K562 (cell line): ENCODE results near the gene CACNG3. TPM values are rescaled to one million over a fixed set of nuclear protein-coding genes. Genes with fewer than 3 reads are reported as not detected.

ENCODE experiments used
- ATAC-seq: fragments of 200-7000 bp; cut with Tn5 transposase; 3 replicates; pipeline ENCODE4 v1.9.1; 2020; ENCODE audit warnings: moderate library complexity
- BruUV-seq: library from RNA; stranded (reverse); fragments of 400-500 nt; replicated peaks from 2 replicates; lab custom pipeline; 2021; lab: Mats Ljungman, UMichigan
- CTCF ChIA-PET: fragments of 300-600 bp; formaldehyde crosslinking; extraction: SDS; loops from one replicate; lab custom pipeline; 2021; ENCODE audit warnings: low intra/inter-chr PET ratio; lab: Yijun Ruan, JAX
- POLR2A ChIA-PET: fragments of 300-600, 350-650 bp; sonication (Branson Sonifier 250); formaldehyde crosslinking; extraction: SDS; loops from one replicate; lab custom pipeline; 2021; ENCODE audit warnings: antibody characterized with exemption, inconsistent platforms; lab: Yijun Ruan, JAX
- DNase-seq, 4 experiments: peaks; one replicate each; pipeline versions ENCODE4 v3.0.0 to v3.0.0-alpha.2; 2011 to 2018; ENCODE audit warnings: low spot score in 3 of 4, mixed read lengths in 3 of 4; ENCODE audit errors: extremely low read depth in 1 of 4
- FAIRE-seq: peaks from 2 replicates; lab custom pipeline; 2011; peaks lifted over from hg19 to GRCh38; lab: Jason Lieb, UNC
- H2AFZ ChIP-seq: 2 replicates; pipeline ENCODE4 v1.6.0; 2011; ENCODE audit warnings: low read depth, low read length, control low read depth, inconsistent platforms
- H3K27ac ChIP-seq: fragments of 200-600 bp; 3 replicates; pipeline ENCODE4 v1.8.0; 2011; ENCODE audit warnings: low read depth, mild to moderate bottlenecking, control low read depth, inconsistent platforms, low read length, moderate library complexity, mixed read lengths; ENCODE audit errors: extremely low read depth
- H3K27me3 ChIP-seq, 2 experiments: fragments of 300-600 bp in 1 of 2; 2 replicates in 1 of 2; 3 replicates in 1 of 2; pipeline versions ENCODE4 v1.6.0 to v1.8.0; 2011; ENCODE audit warnings: inconsistent platforms in 2 of 2, low read length in 2 of 2, mild to moderate bottlenecking in 1 of 2, mixed read lengths in 1 of 2, moderate library complexity in 1 of 2; ENCODE audit not compliant: control insufficient read depth in 2 of 2, insufficient read depth in 2 of 2
- H3K36me3 ChIP-seq: fragments of 300-600 bp; 3 replicates; pipeline ENCODE4 v1.8.0; 2011; ENCODE audit warnings: mild to moderate bottlenecking, low read length, inconsistent platforms; ENCODE audit not compliant: control insufficient read depth, insufficient read depth
- H3K4me1 ChIP-seq, 2 experiments: fragments of 200-600 bp in 1 of 2; replicated peaks in 1 of 2; 2 replicates in 1 of 2; 3 replicates in 1 of 2; pipeline versions ENCODE4 v1.5.1 to v1.8.0; 2011; ENCODE audit warnings: inconsistent platforms in 2 of 2, low read length in 2 of 2, mild to moderate bottlenecking in 1 of 2, mixed read lengths in 1 of 2, moderate library complexity in 1 of 2; ENCODE audit not compliant: control insufficient read depth in 2 of 2, insufficient read depth in 2 of 2
- H3K4me2 ChIP-seq: 2 replicates; pipeline ENCODE4 v1.6.1; 2011; ENCODE audit warnings: low read length, control low read depth, inconsistent platforms, mixed read lengths; ENCODE audit not compliant: insufficient read depth
- H3K4me3 ChIP-seq: fragments of 200-600 bp; sonication (generic), shearing (Covaris generic); 2 replicates; pipeline ENCODE4 v1.5.1; 2016; ENCODE audit warnings: control low read depth, inconsistent platforms
- H3K79me2 ChIP-seq: fragments of 200-600 bp; 3 replicates; pipeline ENCODE4 v1.8.0; 2011; ENCODE audit warnings: low read length, inconsistent platforms; ENCODE audit not compliant: control insufficient read depth, insufficient read depth
- H3K9ac ChIP-seq, 2 experiments: 2 replicates each; pipeline versions ENCODE4 v1.6.0 to v1.6.1; 2011; ENCODE audit warnings: low read depth in 2 of 2, low read length in 2 of 2, control low read depth in 1 of 2, inconsistent platforms in 1 of 2, mild to moderate bottlenecking in 1 of 2, mixed read lengths in 1 of 2; ENCODE audit not compliant: insufficient read depth in 1 of 2
- H3K9me1 ChIP-seq: one replicate; pipeline ENCODE4 v1.6.0; 2011; ENCODE audit warnings: inconsistent platforms, mild to moderate bottlenecking, low read length, moderate library complexity; ENCODE audit not compliant: control insufficient read depth, insufficient read depth
- H3K9me3 ChIP-seq: replicated peaks from 2 replicates; pipeline ENCODE4 v1.5.1; 2011; ENCODE audit warnings: low read depth, low read length, inconsistent platforms; ENCODE audit not compliant: control insufficient read depth, insufficient read depth
- H4K20me1 ChIP-seq: replicated peaks from 2 replicates; pipeline ENCODE4 v1.6.1; 2011; ENCODE audit warnings: low read length, inconsistent platforms, mixed read lengths; ENCODE audit not compliant: control insufficient read depth, insufficient read depth
- ARID3B ChIP-seq: fragments of 250-450 bp; sonication (Bioruptor Pico); IDR thresholded peaks from 2 replicates; pipeline ENCODE4 v1.4.0; 2020; ENCODE audit warnings: borderline replicate concordance
- HNRNPH1 ChIP-seq: fragments of 200-400 bp; formaldehyde crosslinking; optimal IDR thresholded peaks from 2 replicates; pipeline ENCODE3; 2017; ENCODE audit warnings: low read depth, mild to moderate bottlenecking, low read length, moderate library complexity
- JUND ChIP-seq, 2 experiments: IDR thresholded peaks; 2 replicates in 1 of 2; 3 replicates in 1 of 2; pipeline ENCODE4 v1.6.1; 2011; ENCODE audit warnings: borderline replicate concordance in 2 of 2, low read depth in 2 of 2, low read length in 2 of 2, improper control_type of control experiment in 1 of 2, missing biosample characterization in 1 of 2, missing genetic modification characterization in 1 of 2, missing genetic modification reagents in 1 of 2
- RCOR1 ChIP-seq, 2 experiments: IDR thresholded peaks; 2 replicates each; pipeline ENCODE4 v1.6.1; 2012; ENCODE audit warnings: low read depth in 2 of 2, low read length in 2 of 2, borderline replicate concordance in 1 of 2, improper control_type of control experiment in 1 of 2
- STAT5A ChIP-seq: IDR thresholded peaks from 2 replicates; pipeline ENCODE4 v1.6.1; 2012; ENCODE audit warnings: low read length, inconsistent platforms, borderline replicate concordance
- TCF7L2 ChIP-seq: fragments of 150-350 bp; IDR thresholded peaks from 2 replicates; pipeline ENCODE4 v1.6.1; 2016; ENCODE audit warnings: low read depth, mild to moderate bottlenecking, low read length, moderate library complexity
- TRIM24 ChIP-seq, 2 experiments: fragments of 450-650 bp; IDR thresholded peaks; 2 replicates each; pipeline ENCODE4 v1.6.1; 2016
- ZC3H11A ChIP-seq: IDR thresholded peaks from 2 replicates; pipeline ENCODE4 v1.6.1; 2012; ENCODE audit warnings: low read depth, low read length, improper control_type of control experiment
- WGBS: fragments of 100-300 bp; shearing (Covaris generic); methylation state at CpG from one replicate; pipeline ENCODE4 v1.1.6; 2016; ENCODE audit warnings: low coverage, mixed read lengths; ENCODE audit not compliant: insufficient coverage; ENCODE audit errors: missing lambda C conversion rate; 5-methylcytosine and 5-hydroxymethylcytosine counted together
- in situ Hi-C: fragments of 300-500 bp; cut with MboI; formaldehyde crosslinking; loops from 4 replicates; pipeline ENCODE4 v1.15.0; 2018; ENCODE audit warnings: inconsistent platforms, mixed read lengths
- intact Hi-C: fragments of 100-400 bp; cut with micrococcal nuclease; formaldehyde crosslinking; loops from 2 replicates; pipeline ENCODE4 v1.14.2; 2022
- polyA plus RNA-seq, 8 experiments: library from polyadenylated mRNA; depleted of rRNA in 4 of 8; stranded (reverse) in 5 of 8; unstranded in 3 of 8; fragments of >200 nt; fragmentation: Nextera tagmentation in 2 of 8; fragmentation: Illumina TruSeq in 1 of 8; extraction: Ambion mirVana in 2 of 8; extraction: Trizol in 1 of 8; gene quantifications; 2 replicates each; pipeline versions ENCODE4 v1.2.1 to v1.2.3, GENCODE V29; 2011 to 2014; ENCODE audit warnings: inconsistent platforms in 1 of 8, missing spikeins in 1 of 8
- total RNA-seq, 7 experiments: library from RNA; depleted of rRNA in 6 of 7; stranded (reverse); fragments of >200 nt in 6 of 7; fragmentation: Illumina TruSeq in 2 of 7; extraction: Trizol in 2 of 7; gene quantifications; 2 replicates each; pipeline versions ENCODE4 v1.2.1 to v1.2.3, GENCODE V29; 2011 to 2021; ENCODE audit warnings: low replicate concordance in 1 of 7

The CACNG3 gene
- total and polyA plus RNA-seq, 9 of the 15 experiments (the other 6 are each of a cell fraction or from before 2014, with no cell fraction given) = not detected

DNA sequence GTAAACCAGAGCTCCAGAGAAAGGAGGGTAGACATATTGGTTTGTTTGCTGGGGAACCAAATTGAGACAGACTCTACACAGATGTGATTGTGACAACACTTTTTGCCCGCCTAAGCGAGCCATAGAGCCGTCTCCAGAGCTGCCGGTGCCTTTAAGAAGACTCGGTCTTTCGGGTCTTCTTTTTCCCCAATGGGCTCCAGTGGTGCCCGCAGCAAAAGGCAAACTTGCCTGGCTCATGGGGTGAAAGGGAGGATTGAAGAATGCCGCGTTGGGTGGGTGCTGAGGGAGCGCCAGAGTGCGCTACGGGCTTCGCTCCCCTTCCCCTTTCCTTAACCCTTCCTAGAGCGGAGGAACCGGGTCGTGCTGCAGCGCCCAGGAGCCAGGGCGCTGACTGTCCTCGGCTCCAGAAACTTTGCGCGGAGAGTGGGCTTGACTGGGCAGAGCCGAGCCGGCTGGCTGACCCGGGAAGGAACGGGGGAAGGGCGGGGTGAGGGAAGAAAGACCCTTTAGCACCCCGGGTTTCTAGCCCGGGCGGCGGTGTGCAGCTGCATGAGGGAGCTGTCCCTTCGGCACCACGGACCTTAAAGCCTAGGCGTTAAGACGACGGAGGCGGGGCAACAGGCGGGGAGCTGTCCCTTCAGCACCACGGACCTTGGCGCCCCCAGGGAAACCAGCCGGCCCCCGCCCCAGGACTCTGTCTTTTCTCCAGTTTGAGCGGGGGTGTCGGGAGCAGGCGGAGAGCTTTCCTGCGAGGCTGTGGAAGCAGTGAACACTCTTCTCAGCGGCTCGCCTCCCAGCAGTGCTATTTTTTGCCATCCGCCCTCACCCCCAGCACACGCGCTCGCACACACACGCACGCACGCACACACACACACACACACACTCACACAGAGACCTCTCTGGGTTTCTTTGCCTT is at the start of gene CACNG3 (continued):
- TF ChIP-seq STAT5A = no peak

DNA sequence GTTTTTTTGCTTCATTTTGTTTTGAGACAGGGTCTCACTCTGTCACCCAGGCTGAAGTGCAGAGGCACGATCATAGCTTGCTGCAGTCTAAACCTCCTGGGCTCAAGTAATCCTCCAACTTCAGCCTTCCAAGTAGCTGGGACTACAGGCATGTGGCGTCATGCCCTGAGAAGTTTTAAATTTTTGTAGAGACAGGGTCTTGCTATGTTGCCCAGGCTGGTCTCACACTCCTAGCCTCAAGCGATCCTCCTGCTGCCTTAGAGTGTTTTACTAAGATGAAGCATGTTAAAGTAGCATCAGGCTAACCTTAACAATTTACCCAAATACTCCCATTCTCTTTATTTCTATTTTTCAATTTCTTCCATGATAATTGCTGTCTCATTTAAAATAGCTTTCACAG is 49.2 kb upstream of the CACNG3 start:
- Histone ChIP-seq H3K79me2 (no peaks in the 10 kb centered on the region; the same call in 2 of the 3 replicates), H3K4me1 (peaks cover 0 to 6% of the 10 kb centered on the region in 2 experiments; a peak in 1 of 5 replicates), H3K36me3 (peaks cover 87% of the 10 kb centered on the region), H3K9ac (no peak overlapping the region)
- BruUV-seq = no TSS peak
- intact Hi-C loops = loop anchor here (10.0 kb wide), 1 partner anchor 132 kb away; no protein-coding TSS in a partner anchor
- TF ChIP-seq TCF7L2 (no peak), JUND (IDR thresholded peaks at IDR 0.05; ENCODE audit: borderline replicate concordance, low read depth, low read length) (no peak), JUND (tag; IDR thresholded peaks at IDR 0.05; ENCODE audit: borderline replicate concordance, low read depth, low read length) (no peak), RCOR1 (IDR thresholded peaks at IDR 0.05; ENCODE audit: borderline replicate concordance in 1 of 2, low read depth in 2 of 2, low read length in 2 of 2) (no peak), TRIM24 (IDR thresholded peaks at IDR 0.05) (no peak), HNRNPH1 (no peak), ZC3H11A (no peak), ARID3B (CRISPR knock-in tag) (no peak)
- TF ChIP-seq, all 486 proteins: peak for 0
- CTCF ChIA-PET = no interaction called here
- no peaks in the 10 kb centered on the region for H3K27me3 ChIP-seq
- no peak overlapping the region for H3K4me2 ChIP-seq
- peaks cover 2% of the 10 kb centered on the region; the same call in 1 of the 2 replicates for H4K20me1 ChIP-seq
- no peak overlapping the region for H3K27ac ChIP-seq
- no peak overlapping the region for H3K4me3 ChIP-seq
- FAIRE-seq (no peak), ATAC-seq (no peak), DNase-seq (no peak)
- 96% methylated on average over 3 of the region's 3 CpGs for whole genome bisulfite sequencing
- POLR2A ChIA-PET = no interaction called here
- no peaks in the 10 kb centered on the region for H3K9me3 ChIP-seq
- no peak overlapping the region for H2AFZ ChIP-seq
- H3K9me1 ChIP-seq = no peaks in the 10 kb centered on the region
- in situ Hi-C loops = no loop called here
